ENCODE measurements around the gene TYR.
"Not testable (repeated sequence)": the region's sequence is repeated elsewhere in the genome, so short reads cannot be mapped to it uniquely, and the experiment has no call there.

Gene TYR

GRCh38 chr11:89275966-89276365 lies 98.3 kb downstream of the TYR start:
- ATAC-seq: no peak

GRCh38 chr11:89279176-89279575 lies 101.5 kb downstream of the TYR start:
- TF ChIP-seq ZNF8 (CRISPR knock-in tag; IDR thresholded peaks at IDR 0.05): no peak
- TF ChIP-seq ARNTL (CRISPR knock-in tag; IDR thresholded peaks at IDR 0.05; ENCODE audit: borderline replicate concordance, low read depth): no peak
- no peak for TF ChIP-seq ISL1 (CRISPR knock-in tag; IDR thresholded peaks at IDR 0.05)

More at GRCh38 chr11:89275966-89276365, 98.3 kb downstream of the TYR start:
- TF ChIP-seq ZNF565 (CRISPR knock-in tag; conservative IDR thresholded peaks at IDR 0.05; ENCODE audit: low read depth) (no peak), OSR1 (CRISPR knock-in tag; IDR thresholded peaks at IDR 0.05) (no peak), TSHZ2 (CRISPR knock-in tag; IDR thresholded peaks at IDR 0.05) (no peak), ZC3H10 (CRISPR knock-in tag; IDR thresholded peaks at IDR 0.05) (no peak), ZFP30 (CRISPR knock-in tag; IDR thresholded peaks at IDR 0.05) (no peak), SNAI2 (CRISPR knock-in tag; IDR thresholded peaks at IDR 0.05) (no peak), ZNF8 (CRISPR knock-in tag; IDR thresholded peaks at IDR 0.05) (no peak), ARNTL (CRISPR knock-in tag; IDR thresholded peaks at IDR 0.05; ENCODE audit: borderline replicate concordance, low read depth) (no peak), ZNF70 (CRISPR knock-in tag; IDR thresholded peaks at IDR 0.05) (no peak), RARB (CRISPR knock-in tag; IDR thresholded peaks at IDR 0.05) (no peak), ESRRG (CRISPR knock-in tag; IDR thresholded peaks at IDR 0.05) (no peak), ZFP3 (CRISPR knock-in tag; IDR thresholded peaks at IDR 0.05) (no peak), ISL1 (CRISPR knock-in tag; IDR thresholded peaks at IDR 0.05) (no peak)
- TF ChIP-seq, protein P1, sequence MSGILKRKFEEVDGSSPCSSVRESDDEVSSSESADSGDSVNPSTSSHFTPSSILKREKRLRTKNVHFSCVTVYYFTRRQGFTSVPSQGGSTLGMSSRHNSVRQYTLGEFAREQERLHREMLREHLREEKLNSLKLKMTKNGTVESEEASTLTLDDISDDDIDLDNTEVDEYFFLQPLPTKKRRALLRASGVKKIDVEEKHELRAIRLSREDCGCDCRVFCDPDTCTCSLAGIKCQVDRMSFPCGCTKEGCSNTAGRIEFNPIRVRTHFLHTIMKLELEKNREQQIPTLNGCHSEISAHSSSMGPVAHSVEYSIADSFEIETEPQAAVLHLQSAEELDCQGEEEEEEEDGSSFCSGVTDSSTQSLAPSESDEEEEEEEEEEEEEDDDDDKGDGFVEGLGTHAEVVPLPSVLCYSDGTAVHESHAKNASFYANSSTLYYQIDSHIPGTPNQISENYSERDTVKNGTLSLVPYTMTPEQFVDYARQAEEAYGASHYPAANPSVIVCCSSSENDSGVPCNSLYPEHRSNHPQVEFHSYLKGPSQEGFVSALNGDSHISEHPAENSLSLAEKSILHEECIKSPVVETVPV (CRISPR knock-in tag; IDR thresholded peaks at IDR 0.05): no peak
- TF ChIP-seq, protein P2, sequence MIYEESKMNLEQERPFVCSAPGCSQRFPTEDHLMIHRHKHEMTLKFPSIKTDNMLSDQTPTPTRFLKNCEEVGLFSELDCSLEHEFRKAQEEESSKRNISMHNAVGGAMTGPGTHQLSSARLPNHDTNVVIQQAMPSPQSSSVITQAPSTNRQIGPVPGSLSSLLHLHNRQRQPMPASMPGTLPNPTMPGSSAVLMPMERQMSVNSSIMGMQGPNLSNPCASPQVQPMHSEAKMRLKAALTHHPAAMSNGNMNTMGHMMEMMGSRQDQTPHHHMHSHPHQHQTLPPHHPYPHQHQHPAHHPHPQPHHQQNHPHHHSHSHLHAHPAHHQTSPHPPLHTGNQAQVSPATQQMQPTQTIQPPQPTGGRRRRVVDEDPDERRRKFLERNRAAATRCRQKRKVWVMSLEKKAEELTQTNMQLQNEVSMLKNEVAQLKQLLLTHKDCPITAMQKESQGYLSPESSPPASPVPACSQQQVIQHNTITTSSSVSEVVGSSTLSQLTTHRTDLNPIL (CRISPR knock-in tag; IDR thresholded peaks at IDR 0.05; ENCODE audit: low read depth): no peak

DNA sequence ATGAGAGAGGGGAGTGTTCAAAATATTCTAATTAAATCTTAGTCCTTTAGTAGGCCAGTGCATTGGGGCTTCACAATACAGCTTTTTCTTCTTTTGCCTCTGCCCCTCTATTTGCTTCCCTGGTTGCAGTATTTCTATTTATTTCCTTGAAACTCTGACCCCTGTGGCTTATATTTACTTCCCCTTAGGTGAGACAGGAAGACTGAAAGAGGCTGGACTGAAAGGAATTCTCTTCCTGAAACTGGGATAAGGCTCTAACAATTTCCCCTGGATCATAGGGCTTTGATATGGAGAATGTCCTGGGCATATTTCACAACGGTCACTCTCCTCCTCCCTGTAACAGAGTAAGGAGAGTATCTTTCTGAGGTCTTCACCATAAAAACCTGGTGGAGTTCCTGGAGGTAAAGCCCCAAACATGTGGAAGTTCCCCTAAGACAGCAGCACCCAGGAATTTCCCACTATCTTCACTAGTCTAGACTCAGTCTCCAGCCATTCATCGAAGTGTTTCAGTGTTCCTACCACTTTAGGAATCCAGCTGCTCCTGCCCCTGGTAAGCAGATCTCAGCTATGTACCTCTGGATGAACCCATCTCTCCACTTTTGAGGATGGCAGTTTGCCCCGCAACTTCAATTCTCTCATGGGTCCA lies 103.5 kb downstream of the TYR start:
- not testable (repeated sequence) for ATAC-seq

More at GRCh38 chr11:89279176-89279575, 101.5 kb downstream of the TYR start:
- no peak for ATAC-seq

GRCh38 chr11:89286601-89287000 lies 108.9 kb downstream of the TYR start:
- ATAC-seq: not testable (repeated sequence)

DNA sequence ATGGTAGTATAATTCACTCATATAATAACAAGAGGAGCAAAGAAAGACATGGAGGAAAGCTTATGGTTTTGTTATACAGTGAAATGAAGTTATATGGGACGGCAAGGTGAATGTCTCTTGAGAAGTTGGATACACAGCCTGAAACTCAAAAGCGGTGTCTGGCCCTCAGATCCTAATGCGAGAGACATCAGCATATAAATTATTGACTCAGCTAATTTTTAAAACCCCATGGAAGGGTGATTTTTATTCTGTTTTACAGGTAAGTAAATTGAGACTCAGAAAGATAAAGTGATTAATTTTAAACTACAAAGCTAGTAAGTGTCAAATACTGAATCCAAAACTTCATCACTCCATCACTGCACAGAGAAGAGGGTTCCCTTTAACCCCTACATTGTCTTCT lies 110.3 kb downstream of the TYR start:
- not testable (repeated sequence) for ATAC-seq

DNA sequence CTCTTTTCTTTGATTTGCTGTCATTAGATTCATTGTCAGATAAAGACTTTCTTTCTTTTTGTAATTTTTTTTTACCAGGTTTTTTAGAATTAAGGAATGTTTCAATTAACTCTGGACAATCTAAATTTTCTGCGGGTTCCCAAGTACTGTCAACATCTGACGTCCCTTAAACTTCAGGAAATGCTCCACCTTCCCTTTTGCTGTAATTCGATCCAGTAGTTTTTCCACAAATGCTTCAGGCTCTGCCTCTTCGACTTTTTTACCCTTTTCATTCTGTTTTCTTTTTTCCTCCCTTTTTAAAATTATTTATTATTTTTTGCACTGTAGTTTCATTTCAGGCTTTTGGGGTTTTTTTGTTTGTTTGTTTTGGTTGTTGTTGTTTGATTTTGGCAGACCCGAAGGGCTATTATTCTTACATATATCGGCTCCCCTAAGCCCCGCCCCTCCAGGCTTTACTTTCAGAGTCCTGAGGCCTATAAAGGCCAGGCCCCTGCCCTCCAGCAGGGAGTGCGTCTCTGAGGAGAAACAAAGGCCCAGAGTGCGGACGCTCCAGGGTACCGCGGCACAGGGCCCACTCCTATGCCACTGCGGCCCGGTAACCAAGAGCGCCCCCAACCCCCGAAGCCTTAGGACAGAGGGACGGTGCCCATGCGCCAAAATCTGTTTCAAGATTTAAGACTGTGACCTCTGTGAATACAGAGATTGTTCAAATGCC lies 116.4 kb downstream of the TYR start:
- ATAC-seq: no peak
- TF ChIP-seq BACH2 (CRISPR knock-in tag; IDR thresholded peaks at IDR 0.05; ENCODE audit: borderline replicate concordance): no peak
- TF ChIP-seq TSHZ2 (CRISPR knock-in tag; IDR thresholded peaks at IDR 0.05): no peak
- TF ChIP-seq POU6F1 (CRISPR knock-in tag; IDR thresholded peaks at IDR 0.05; ENCODE audit: borderline replicate concordance, low read depth): no peak
- no peak for TF ChIP-seq PPARA (CRISPR knock-in tag; IDR thresholded peaks at IDR 0.05; ENCODE audit: borderline replicate concordance)
- TF ChIP-seq ESRRG (CRISPR knock-in tag; IDR thresholded peaks at IDR 0.05): no peak
- TF ChIP-seq ZFP30 (CRISPR knock-in tag; IDR thresholded peaks at IDR 0.05): no peak
- no peak for TF ChIP-seq OSR1 (CRISPR knock-in tag; IDR thresholded peaks at IDR 0.05)
- TF ChIP-seq TCF4 (CRISPR knock-in tag; IDR thresholded peaks at IDR 0.05; ENCODE audit: borderline replicate concordance): no peak
- TF ChIP-seq, protein P2 (CRISPR knock-in tag; IDR thresholded peaks at IDR 0.05; ENCODE audit: low read depth): no peak
- TF ChIP-seq SNAI2 (CRISPR knock-in tag; IDR thresholded peaks at IDR 0.05): no peak
- no peak for TF ChIP-seq ZC3H10 (CRISPR knock-in tag; IDR thresholded peaks at IDR 0.05)
- TF ChIP-seq CSDC2 (CRISPR knock-in tag; IDR thresholded peaks at IDR 0.05): no peak
- TF ChIP-seq ZNF8 (CRISPR knock-in tag; IDR thresholded peaks at IDR 0.05): no peak
